Astrocyte (in vitro differentiated cells and primary cell): ENCODE measurements around the gene RAB29. TPM values are rescaled to one million over a fixed set of nuclear protein-coding genes. Genes with fewer than 3 reads are reported as not detected.
A peak's percentile ranks its signal among the peaks of the same experiment; 100 is the strongest.

Experiments
- DNase-seq: peaks from one replicate; pipeline ENCODE4 v3.0.0-alpha.2; 2010; ENCODE audit warnings: low read depth
- FAIRE-seq: peaks from 2 replicates; lab custom pipeline; 2011; peaks lifted over from hg19 to GRCh38; lab: Jason Lieb, UNC
- H2AFZ ChIP-seq: 2 replicates; pipeline ENCODE4 v1.6.0; 2012; ENCODE audit warnings: low read depth, low read length, inconsistent platforms
- H3K27ac ChIP-seq: 2 replicates; pipeline ENCODE4 v1.5.1; 2011; ENCODE audit warnings: low read depth, low read length, inconsistent platforms
- H3K27me3 ChIP-seq: 2 replicates; pipeline ENCODE4 v1.6.0; 2011; ENCODE audit warnings: low read length, inconsistent platforms; ENCODE audit not compliant: insufficient read depth
- H3K36me3 ChIP-seq: 2 replicates; pipeline ENCODE4 v1.5.1; 2011; ENCODE audit warnings: low read length, inconsistent platforms; ENCODE audit not compliant: insufficient read depth
- H3K4me1 ChIP-seq: 2 replicates; pipeline ENCODE4 v1.5.1; 2011; ENCODE audit warnings: low read length, inconsistent platforms; ENCODE audit not compliant: insufficient read depth
- H3K4me2 ChIP-seq: 2 replicates; pipeline ENCODE4 v1.6.0; 2012; ENCODE audit warnings: low read length, inconsistent platforms
- H3K4me3 ChIP-seq: 2 replicates; pipeline ENCODE4 v1.5.1; 2011; ENCODE audit warnings: low read depth, mild to moderate bottlenecking, low read length, inconsistent platforms; ENCODE audit not compliant: insufficient read depth
- H3K79me2 ChIP-seq: 2 replicates; pipeline ENCODE4 v1.6.0; 2012; ENCODE audit warnings: mild to moderate bottlenecking, low read length, inconsistent platforms; ENCODE audit not compliant: insufficient read depth
- H3K9ac ChIP-seq: 2 replicates; pipeline ENCODE4 v1.6.0; 2012; ENCODE audit warnings: mild to moderate bottlenecking, low read length, inconsistent platforms
- H3K9me3 ChIP-seq: 2 replicates; pipeline ENCODE4 v1.5.1; 2012; ENCODE audit warnings: low read depth, mild to moderate bottlenecking, low read length, inconsistent platforms; ENCODE audit not compliant: insufficient read depth
- H4K20me1 ChIP-seq: 2 replicates; pipeline ENCODE4 v1.6.0; 2012; ENCODE audit warnings: low read length, inconsistent platforms; ENCODE audit not compliant: insufficient read depth
- H3K27ac Mint-ChIP-seq: one replicate; pipeline ENCODE4 v1.8.0; 2021; ENCODE audit warnings: mild to moderate bottlenecking, mixed read lengths; ENCODE audit not compliant: unreplicated experiment
- H3K27me3 Mint-ChIP-seq: one replicate; pipeline ENCODE4 v1.8.0; 2021; ENCODE audit warnings: low read depth, mixed read lengths; ENCODE audit not compliant: unreplicated experiment
- H3K36me3 Mint-ChIP-seq: one replicate; pipeline ENCODE4 v1.8.0; 2021; ENCODE audit warnings: low read depth, mixed read lengths; ENCODE audit not compliant: unreplicated experiment
- H3K4me1 Mint-ChIP-seq: one replicate; pipeline ENCODE4 v1.8.0; 2021; ENCODE audit warnings: low read depth, mixed read lengths; ENCODE audit not compliant: unreplicated experiment
- H3K4me3 Mint-ChIP-seq: one replicate; pipeline ENCODE4 v1.8.0; 2021; ENCODE audit warnings: mild to moderate bottlenecking, moderate library complexity, mixed read lengths; ENCODE audit not compliant: unreplicated experiment
- H3K9me3 Mint-ChIP-seq: one replicate; pipeline ENCODE4 v1.8.0; 2021; ENCODE audit warnings: mild to moderate bottlenecking, mixed read lengths; ENCODE audit not compliant: unreplicated experiment
- CTCF ChIP-seq: IDR thresholded peaks from 2 replicates; pipeline ENCODE4 v1.5.1; 2011; ENCODE audit warnings: low read depth, mild to moderate bottlenecking, inconsistent platforms, low read length, moderate library complexity; ENCODE audit not compliant: insufficient read depth
- EZH2 ChIP-seq: IDR thresholded peaks from 2 replicates; pipeline ENCODE4 v1.6.1; 2012; ENCODE audit warnings: mild to moderate bottlenecking, low read length, inconsistent platforms; ENCODE audit not compliant: insufficient read depth
- total RNA-seq: library from RNA; stranded (reverse); gene quantifications from 2 replicates; pipeline ENCODE4 v1.2.1, GENCODE V29; 2021

RAB29 gene
- total RNA-seq, 1 donor from 2014 or later = 13.3 TPM

- Histone ChIP-seq H3K9ac (no peak overlapping the region), H4K20me1 (no peaks in the 10 kb centered on the region), H3K4me2 (no peak overlapping the region), H3K4me1 (no peaks in the 10 kb centered on the region), H3K4me3 (no peak overlapping the region), H3K79me2 (no peaks in the 10 kb centered on the region), H3K27ac (no peak overlapping the region), H3K36me3 (peaks cover 7% of the 10 kb centered on the region), H3K9me3 (no peaks in the 10 kb centered on the region), H3K27me3 (no peaks in the 10 kb centered on the region), H2AFZ (no peak overlapping the region)
- H3K9me3 Mint-ChIP-seq = no peaks in the 10 kb centered on the region
- TF ChIP-seq CTCF (peak; percentile 84), EZH2 (no peak)
- H3K4me3 Mint-ChIP-seq = no peak overlapping the region
- no peak for DNase-seq
- H3K36me3 Mint-ChIP-seq = peaks cover 14% of the 10 kb centered on the region
- no peaks in the 10 kb centered on the region for H3K27me3 Mint-ChIP-seq
- no peak for FAIRE-seq
- no peak overlapping the region for H3K27ac Mint-ChIP-seq
- H3K4me1 Mint-ChIP-seq = no peaks in the 10 kb centered on the region
Measured at GRCh38 chr1:205791568-205792180, 16.4 kb upstream of the RAB29 start.

- H3K27me3 Mint-ChIP-seq = peaks cover 4% of the 10 kb centered on the region
- Histone ChIP-seq H3K36me3 (peaks cover 2% of the 10 kb centered on the region), H4K20me1 (no peaks in the 10 kb centered on the region), H3K4me1 (peaks cover 5% of the 10 kb centered on the region), H3K27me3 (no peaks in the 10 kb centered on the region), H3K9me3 (no peaks in the 10 kb centered on the region), H3K79me2 (no peaks in the 10 kb centered on the region), H2AFZ (no peak overlapping the region), H3K27ac (no peak overlapping the region), H3K9ac (no peak overlapping the region), H3K4me3 (no peak overlapping the region), H3K4me2 (no peak overlapping the region)
- no peaks in the 10 kb centered on the region for H3K9me3 Mint-ChIP-seq
- H3K27ac Mint-ChIP-seq = peak overlapping the region; percentile 81
- H3K36me3 Mint-ChIP-seq = no peaks in the 10 kb centered on the region
- H3K4me3 Mint-ChIP-seq = no peak overlapping the region
- FAIRE-seq (no peak), DNase-seq (no peak)
- H3K4me1 Mint-ChIP-seq = no peaks in the 10 kb centered on the region
- TF ChIP-seq CTCF (no peak), EZH2 (no peak)
Measured at GRCh38 chr1:205787287-205787916, 12.1 kb upstream of the RAB29 start.

- H3K4me3 ChIP-seq = no peak overlapping the region
- H3K27ac ChIP-seq = no peak overlapping the region
- Mint-ChIP-seq H3K4me1 (no peaks in the 10 kb centered on the region), H3K27me3 (peaks cover 4% of the 10 kb centered on the region), H3K27ac (no peak overlapping the region), H3K4me3 (no peak overlapping the region), H3K9me3 (no peaks in the 10 kb centered on the region), H3K36me3 (no peaks in the 10 kb centered on the region)
- no peaks in the 10 kb centered on the region for H3K27me3 ChIP-seq
- no peaks in the 10 kb centered on the region for H3K79me2 ChIP-seq
- no peak for DNase-seq
- H3K4me2 ChIP-seq = no peak overlapping the region
- peaks cover 5% of the 10 kb centered on the region for H3K4me1 ChIP-seq
- TF ChIP-seq EZH2 (no peak), CTCF (no peak)
- H3K9me3 ChIP-seq = no peaks in the 10 kb centered on the region
- no peak overlapping the region for H3K9ac ChIP-seq
- H2AFZ ChIP-seq = no peak overlapping the region
- no peak for FAIRE-seq
- H4K20me1 ChIP-seq = no peaks in the 10 kb centered on the region
- peaks cover 2% of the 10 kb centered on the region for H3K36me3 ChIP-seq
Measured at GRCh38 chr1:205786601-205787000, 11.3 kb upstream of the RAB29 start.
